ENCODE results near the gene NDUFS4. TPM values are rescaled to one million over a fixed set of nuclear protein-coding genes. Genes with fewer than 3 reads are reported as not detected.

The NDUFS4 gene
- total RNA-seq, 4 donors from 2014 or later: 64.5 to 77.8 (median 67.5) TPM

- WGBS: 93% methylated on average over 2 of the region's 2 CpGs
- Histone ChIP-seq H3K4me3 (no peak overlapping the region), H3K27me3 (no peaks in the 10 kb centered on the region), H3K9me3 (no peaks in the 10 kb centered on the region), H3K4me1 (peaks cover 6% of the 10 kb centered on the region), H3K27ac (no peak overlapping the region), H3K36me3 (no peaks in the 10 kb centered on the region)
- no peak for DNase-seq (ENCODE audit: low spot score in 2 of 2)
- no peak for TF ChIP-seq POLR2A (IDR thresholded peaks at IDR 0.05)
- no peak for TF ChIP-seq POLR2AphosphoS5 (IDR thresholded peaks at IDR 0.05)
- no peak for TF ChIP-seq EP300 (IDR thresholded peaks at IDR 0.05)
- TF ChIP-seq CTCF (IDR thresholded peaks at IDR 0.05): no peak
Measured at GRCh38 chr5:53614376-53614885, 54.0 kb downstream of the NDUFS4 start.

- TF ChIP-seq CTCF (IDR thresholded peaks at IDR 0.05) (no peak), POLR2AphosphoS5 (IDR thresholded peaks at IDR 0.05) (no peak), EP300 (IDR thresholded peaks at IDR 0.05) (no peak), POLR2A (IDR thresholded peaks at IDR 0.05) (no peak)
- H3K36me3 ChIP-seq: no peaks in the 10 kb centered on the region
- DNase-seq (ENCODE audit: low spot score in 2 of 2): no peak
- H3K4me3 ChIP-seq: no peak overlapping the region
- peaks cover 6% of the 10 kb centered on the region for H3K4me1 ChIP-seq
- no peaks in the 10 kb centered on the region for H3K9me3 ChIP-seq
- H3K27ac ChIP-seq: no peak overlapping the region
- WGBS: 97% methylated on average over 3 of the region's 3 CpGs
- no peaks in the 10 kb centered on the region for H3K27me3 ChIP-seq
Measured at GRCh38 chr5:53616939-53617549, 56.6 kb downstream of the NDUFS4 start.

- H3K9me3 ChIP-seq: no peaks in the 10 kb centered on the region
- no peaks in the 10 kb centered on the region for H3K27me3 ChIP-seq
- DNase-seq (ENCODE audit: low spot score in 2 of 2): no peak
- TF ChIP-seq POLR2A (IDR thresholded peaks at IDR 0.05): no peak
- no peak for TF ChIP-seq EP300 (IDR thresholded peaks at IDR 0.05)
- no peak for TF ChIP-seq CTCF (IDR thresholded peaks at IDR 0.05)
- TF ChIP-seq POLR2AphosphoS5 (IDR thresholded peaks at IDR 0.05): no peak
- H3K27ac ChIP-seq: no peak overlapping the region
- peaks cover 11% of the 10 kb centered on the region for H3K36me3 ChIP-seq
- no peaks in the 10 kb centered on the region for H3K4me1 ChIP-seq
- H3K4me3 ChIP-seq: no peak overlapping the region
- 83% methylated on average over 6 of the region's 6 CpGs for whole genome bisulfite sequencing
Measured at GRCh38 chr5:53631251-53631650, 70.8 kb downstream of the NDUFS4 start.

GRCh38 chr5:53642061-53642460, 81.6 kb downstream of the NDUFS4 start:
- Histone ChIP-seq H3K9me3 (no peaks in the 10 kb centered on the region), H3K36me3 (peaks cover 5% of the 10 kb centered on the region), H3K27me3 (no peaks in the 10 kb centered on the region), H3K4me1 (peaks cover 15% of the 10 kb centered on the region), H3K27ac (no peak overlapping the region), H3K4me3 (no peak overlapping the region)
- TF ChIP-seq POLR2A (IDR thresholded peaks at IDR 0.05) (no peak), POLR2AphosphoS5 (IDR thresholded peaks at IDR 0.05) (no peak)
- 29% methylated on average over 3 of the region's 3 CpGs for WGBS
- no peak for DNase-seq (ENCODE audit: low spot score in 2 of 2)

GRCh38 chr5:53643445-53643844, 83.0 kb downstream of the NDUFS4 start:
- Histone ChIP-seq H3K4me3 (no peak overlapping the region), H3K36me3 (peaks cover 5% of the 10 kb centered on the region), H3K4me1 (peaks cover 15% of the 10 kb centered on the region), H3K27me3 (no peaks in the 10 kb centered on the region), H3K9me3 (no peaks in the 10 kb centered on the region), H3K27ac (no peak overlapping the region)
- DNase-seq (ENCODE audit: low spot score in 2 of 2): no peak
- TF ChIP-seq EP300 (IDR thresholded peaks at IDR 0.05): no peak
- no peak for TF ChIP-seq CTCF (IDR thresholded peaks at IDR 0.05)
- no peak for TF ChIP-seq POLR2AphosphoS5 (IDR thresholded peaks at IDR 0.05)
- TF ChIP-seq POLR2A (IDR thresholded peaks at IDR 0.05): no peak
- WGBS: 76% methylated on average over 4 of the region's 4 CpGs

Data from suprapubic skin (tissue), 4 donors.